Uterus (tissue), 2 donors: ENCODE data around the gene ICE1.

Experiments used
- CTCF ChIP-seq, 4 experiments: fragments of 200-600 bp in 2 of 4; fragments of 450-650 bp in 2 of 4; sonication (generic) in 2 of 4; IDR thresholded peaks; one replicate each; pipeline ENCODE4 v1.5.1; 2016 to 2019; ENCODE audit warnings: antibody characterized with exemption in 4 of 4, mild to moderate bottlenecking in 2 of 4, moderate library complexity in 1 of 4
- POLR2A ChIP-seq, 2 donors: fragments of 450-650 bp; IDR thresholded peaks; one replicate each; pipeline ENCODE4 v1.6.1; 2016; ENCODE audit warnings: antibody characterized with exemption in 2 of 2, mild to moderate bottlenecking in 1 of 2, moderate library complexity in 1 of 2

GRCh38 chr5:5470933-5471332 lies 48.5 kb downstream of the ICE1 start:
- no peak for TF ChIP-seq CTCF (IDR thresholded peaks at IDR 0.05)
- no peak for TF ChIP-seq POLR2A (IDR thresholded peaks at IDR 0.05)
